Adrenal gland (tissue), 12 donors: ENCODE data around the gene PKP3. TPM values are rescaled to one million over a fixed set of nuclear protein-coding genes. Genes with fewer than 3 reads are reported as not detected.

Experiments used
- DNase-seq, 7 donors: peaks; one replicate each; pipeline ENCODE4 v3.0.0-alpha.2; 2019 to 2020
- H3K27ac ChIP-seq, 5 donors: fragments of 200-600 bp; sonication (generic) in 4 of 5; 1 replicate in 3 of 5; 2 replicates in 2 of 5; pipeline versions ENCODE4 v1.5.1 to v1.8.0; 2016 to 2020; ENCODE audit warnings: mild to moderate bottlenecking in 1 of 5
- H3K27me3 ChIP-seq: fragments of 200-600 bp; 2 replicates; pipeline ENCODE4 v1.8.0; 2021
- H3K36me3 ChIP-seq, 2 donors: fragments of 200-600 bp; replicated peaks in 1 of 2; 1 replicate in 1 of 2; 2 replicates in 1 of 2; pipeline versions ENCODE4 v1.5.1 to v1.8.0; 2018 to 2022
- H3K4me1 ChIP-seq, 2 donors: fragments of 200-600 bp; replicated peaks in 1 of 2; 1 replicate in 1 of 2; 2 replicates in 1 of 2; pipeline versions ENCODE4 v1.5.1 to v1.8.0; 2018 to 2021
- H3K4me3 ChIP-seq, 4 donors: fragments of 200-600 bp; sonication (generic) in 3 of 4; one replicate each; pipeline ENCODE4 v1.5.1; 2016 to 2018
- H3K9me3 ChIP-seq, 3 donors: fragments of 200-600 bp; sonication (generic) in 1 of 3; replicated peaks in 1 of 3; 1 replicate in 2 of 3; 2 replicates in 1 of 3; pipeline versions ENCODE4 v1.5.1 to v1.8.0; 2016 to 2021
- CTCF ChIP-seq, 6 experiments: fragments of 450-650 bp in 4 of 6; fragments of 200-600 bp in 2 of 6; sonication (generic) in 1 of 6; IDR thresholded peaks; 1 replicate in 5 of 6; 2 replicates in 1 of 6; pipeline versions ENCODE4 v1.5.1 to v1.8.0; 2016 to 2021; ENCODE audit warnings: antibody characterized with exemption in 6 of 6, mild to moderate bottlenecking in 2 of 6, moderate library complexity in 1 of 6
- POLR2A ChIP-seq, 2 donors: fragments of 450-650 bp; IDR thresholded peaks; one replicate each; pipeline ENCODE4 v1.6.1; 2017; ENCODE audit warnings: antibody characterized with exemption in 2 of 2, mild to moderate bottlenecking in 2 of 2, moderate library complexity in 1 of 2
- WGBS, 4 donors: extraction: QIAGEN DNeasy Blood & Tissue Kit in 2 of 4; methylation state at CpG; one replicate each; pipeline versions ENCODE4 v1.1.5 to v1.1.7; 2013 to 2017; 5-methylcytosine and 5-hydroxymethylcytosine counted together
- intact Hi-C, 2 donors: fragments of 100-400 bp; cut with DNase I; formaldehyde crosslinking; loops; one replicate each; pipeline versions ENCODE4 v1.14.1 to v1.15.0; 2022 to 2023
- polyA plus RNA-seq, 3 donors: library from polyadenylated mRNA; stranded (reverse); fragments of 200-250 nt in 2 of 3; fragments of 350-450 nt in 1 of 3; fragmentation: Illumina TruSeq in 1 of 3; extraction: RNeasy Lipid Tissue Mini Kit (QIAGEN cat#74804) in 1 of 3; gene quantifications; one replicate each; pipeline ENCODE4 v1.2.3, GENCODE V29; 2013 to 2014
- total RNA-seq, 9 donors: library from RNA; depleted of rRNA in 4 of 9; stranded (reverse); fragments of >200 nt in 4 of 9; fragments of 120-200 nt in 1 of 9; fragmentation: NEBNext Ultra II Directional in 1 of 9; extraction: Animal tissue kit (Norgen Biotek cat#: 25700) in 1 of 9; gene quantifications; one replicate each; pipeline versions ENCODE4 v1.1.0 to v1.2.4, GENCODE V29; 2013 to 2023
- donor health status: healthy with polysubstance abuse.
- donor health status: Bipolar disorder and iron deficiency.
- donor health status: DM: yes; HTN: yes; CAD: no.
- donor health status: DM: no; HTN: no; CAD: no.
- donor health status: DM: no; HTN: no; CAD: no.
- donor health status: DM: yes; HTN: yes; CAD: no.

The PKP3 gene
- total and polyA plus RNA-seq, 12 donors = 0.37 to 0.65 (median 0.55) TPM; not detected in 8

GRCh38 chr11:403021-403760, 9.2 kb downstream of the PKP3 start:
- no peak overlapping the region for H3K4me3 ChIP-seq
- no peak for DNase-seq
- no peak for TF ChIP-seq POLR2A (IDR thresholded peaks at IDR 0.05)
- TF ChIP-seq CTCF (IDR thresholded peaks at IDR 0.05) = no peak
- intact Hi-C loops = no loop called here
- peaks cover 0 to 9% of the 10 kb centered on the region in 2 donors for H3K4me1 ChIP-seq
- 68 to 91% (median 73%) methylated on average over 7 to 55 of the region's 55 CpGs; no CpG with 5 or more reads in 1 of the 4 donors for whole genome bisulfite sequencing, 4 donors
- no peaks in the 10 kb centered on the region for H3K36me3 ChIP-seq
- H3K27me3 ChIP-seq = peaks cover 5% of the 10 kb centered on the region
- H3K9me3 ChIP-seq = no peaks in the 10 kb centered on the region
- H3K27ac ChIP-seq = no peak overlapping the region

GRCh38 chr11:403761-404431, 9.9 kb downstream of the PKP3 start:
- intact Hi-C loops = no loop called here
- Histone ChIP-seq H3K27me3 (peaks cover 5% of the 10 kb centered on the region), H3K4me1 (peaks cover 0 to 9% of the 10 kb centered on the region in 2 donors), H3K4me3 (no peak overlapping the region), H3K36me3 (no peaks in the 10 kb centered on the region), H3K27ac (no peak overlapping the region), H3K9me3 (no peaks in the 10 kb centered on the region)
- no peak for TF ChIP-seq POLR2A (IDR thresholded peaks at IDR 0.05)
- no peak for TF ChIP-seq CTCF (IDR thresholded peaks at IDR 0.05)
- WGBS, 4 donors = 86 to 94% (median 93%) methylated on average over 13 to 27 of the region's 27 CpGs
- DNase-seq = no peak

- Histone ChIP-seq H3K36me3 (no peaks in the 10 kb centered on the region), H3K9me3 (no peaks in the 10 kb centered on the region), H3K27me3 (peaks cover 5% of the 10 kb centered on the region), H3K4me1 (peaks cover 0 to 9% of the 10 kb centered on the region in 2 donors), H3K27ac (no peak overlapping the region), H3K4me3 (no peak overlapping the region)
- TF ChIP-seq CTCF (IDR thresholded peaks at IDR 0.05) (no peak), POLR2A (IDR thresholded peaks at IDR 0.05) (no peak)
- DNase-seq = no peak
- WGBS, 4 donors = 89 to 95% (median 92%) methylated on average over 13 to 14 of the region's 14 CpGs
- intact Hi-C loops = no loop called here
Measured at GRCh38 chr11:404551-405264, 10.7 kb downstream of the PKP3 start.

GRCh38 chr11:405323-405953, 11.4 kb downstream of the PKP3 start:
- Histone ChIP-seq H3K27ac (no peak overlapping the region), H3K4me1 (peaks cover 0 to 9% of the 10 kb centered on the region in 2 donors), H3K9me3 (no peaks in the 10 kb centered on the region), H3K27me3 (peaks cover under 1% of the 10 kb centered on the region), H3K36me3 (no peaks in the 10 kb centered on the region), H3K4me3 (no peak overlapping the region)
- TF ChIP-seq CTCF (IDR thresholded peaks at IDR 0.05) (no peak), POLR2A (IDR thresholded peaks at IDR 0.05) (no peak)
- DNase-seq = peak in 1 of 7 donors; percentile 33
- intact Hi-C loops = no loop called here
- 79 to 88% (median 84%) methylated on average over 14 to 17 of the region's 17 CpGs for WGBS, 4 donors
